Liver (tissue), 9 donors: ENCODE results near the gene TRAPPC10. TPM values are rescaled to one million over a fixed set of nuclear protein-coding genes. Genes with fewer than 3 reads are reported as not detected.

ENCODE experiments used
- DNase-seq: peaks from one replicate; pipeline ENCODE4 v3.0.0-alpha.2; 2017; ENCODE audit warnings: low spot score
- H3K27ac ChIP-seq, 2 donors: one replicate each; pipeline ENCODE4 v1.7.0; 2013; ENCODE audit warnings: inconsistent platforms in 2 of 2, low read length in 2 of 2, control low read depth in 1 of 2, low read depth in 1 of 2, mild to moderate bottlenecking in 1 of 2
- H3K27me3 ChIP-seq, 4 donors: one replicate each; pipeline versions ENCODE4 v1.6.1 to v1.7.0; 2013; ENCODE audit warnings: low read length in 3 of 4, inconsistent platforms in 1 of 4, mild to moderate bottlenecking in 1 of 4, moderate library complexity in 1 of 4; ENCODE audit not compliant: control insufficient read depth in 4 of 4, insufficient read depth in 4 of 4
- H3K36me3 ChIP-seq, 4 donors: one replicate each; pipeline versions ENCODE4 v1.6.1 to v1.7.0; 2013; ENCODE audit warnings: low read length in 3 of 4, mild to moderate bottlenecking in 3 of 4, low read depth in 1 of 4, moderate library complexity in 1 of 4; ENCODE audit not compliant: control insufficient read depth in 4 of 4, insufficient read depth in 3 of 4
- H3K4me1 ChIP-seq, 4 donors: one replicate each; pipeline versions ENCODE4 v1.6.1 to v1.7.0; 2013; ENCODE audit warnings: low read length in 3 of 4, mild to moderate bottlenecking in 3 of 4, moderate library complexity in 1 of 4; ENCODE audit not compliant: control insufficient read depth in 4 of 4, insufficient read depth in 4 of 4
- H3K4me3 ChIP-seq, 3 donors: one replicate each; pipeline versions ENCODE4 v1.6.1 to v1.7.0; 2013; ENCODE audit warnings: low read length in 3 of 3, control low read depth in 1 of 3, low read depth in 1 of 3, mild to moderate bottlenecking in 1 of 3
- H3K9ac ChIP-seq, 2 donors: one replicate each; pipeline ENCODE4 v1.7.0; 2013; ENCODE audit warnings: low read length in 2 of 2, mild to moderate bottlenecking in 2 of 2, moderate library complexity in 2 of 2, control low read depth in 1 of 2, low read depth in 1 of 2
- H3K9me3 ChIP-seq, 4 donors: one replicate each; pipeline versions ENCODE4 v1.6.1 to v1.7.0; 2013; ENCODE audit warnings: low read length in 3 of 4; ENCODE audit not compliant: control insufficient read depth in 4 of 4
- EGR1 ChIP-seq, 2 donors: IDR thresholded peaks; 2 replicates each; pipeline ENCODE4 v1.6.1; 2016 to 2018; ENCODE audit warnings: antibody characterized with exemption in 2 of 2, low read depth in 2 of 2
- FOXA1 ChIP-seq: IDR thresholded peaks from 2 replicates; pipeline ENCODE4 v1.6.1; 2016; ENCODE audit warnings: antibody characterized with exemption
- FOXA2 ChIP-seq: IDR thresholded peaks from 2 replicates; pipeline ENCODE4 v1.6.1; 2016; ENCODE audit warnings: antibody characterized with exemption
- GABPA ChIP-seq, 2 donors: IDR thresholded peaks in 1 of 2; conservative IDR thresholded peaks in 1 of 2; 2 replicates each; pipeline ENCODE4 v1.6.1; 2016; ENCODE audit warnings: antibody characterized with exemption in 2 of 2, mild to moderate bottlenecking in 1 of 2, moderate library complexity in 1 of 2
- HNF4G ChIP-seq: IDR thresholded peaks from 2 replicates; pipeline ENCODE4 v1.6.1; 2016; ENCODE audit warnings: antibody characterized with exemption
- JUND ChIP-seq, 2 donors: IDR thresholded peaks; 2 replicates each; pipeline ENCODE4 v1.6.1; 2016; ENCODE audit warnings: antibody characterized with exemption in 2 of 2
- NR2F2 ChIP-seq: IDR thresholded peaks from 2 replicates; pipeline ENCODE4 v1.6.1; 2016; ENCODE audit warnings: antibody characterized with exemption
- RAD21 ChIP-seq, 2 donors: IDR thresholded peaks; 2 replicates each; pipeline ENCODE4 v1.6.1; 2016; ENCODE audit warnings: antibody characterized with exemption in 2 of 2, mild to moderate bottlenecking in 2 of 2
- RXRA ChIP-seq, 2 donors: IDR thresholded peaks; 2 replicates each; pipeline ENCODE4 v1.6.1; 2017 to 2018; ENCODE audit warnings: antibody characterized with exemption in 2 of 2, mild to moderate bottlenecking in 1 of 2
- TAF1 ChIP-seq: conservative IDR thresholded peaks from 2 replicates; pipeline ENCODE4 v1.6.1; 2016; ENCODE audit warnings: antibody characterized with exemption, mild to moderate bottlenecking
- YY1 ChIP-seq: IDR thresholded peaks from 2 replicates; pipeline ENCODE4 v1.6.1; 2016; ENCODE audit warnings: antibody characterized with exemption, mild to moderate bottlenecking
- WGBS: extraction: QIAGEN DNeasy Blood & Tissue Kit; methylation state at CpG from one replicate; pipeline ENCODE4 v1.1.7; 2013; 5-methylcytosine and 5-hydroxymethylcytosine counted together
- polyA plus RNA-seq, 2 donors: library from polyadenylated mRNA; stranded (reverse) in 1 of 2; unstranded in 1 of 2; fragments of 200-250 nt in 1 of 2; fragments of >200 nt in 1 of 2; fragmentation: Nextera tagmentation in 1 of 2; extraction: Ambion mirVana in 1 of 2; gene quantifications; one replicate each; pipeline versions ENCODE4 v1.2.1 to v1.2.3, GENCODE V29; 2013 to 2015
- total RNA-seq, 2 donors: library from RNA; depleted of rRNA; stranded (reverse); fragments of >200 nt; gene quantifications; one replicate each; pipeline ENCODE4 v1.2.3, GENCODE V29; 2014
- TF ChIP-seq, protein P1 (sequence below): IDR thresholded peaks from 2 replicates; pipeline ENCODE4 v1.6.1; 2016; ENCODE audit warnings: antibody characterized with exemption
- TF ChIP-seq, protein P2 (sequence below): IDR thresholded peaks from 2 replicates; pipeline ENCODE4 v1.6.1; 2016; ENCODE audit warnings: antibody characterized with exemption
- TF ChIP-seq, protein P3 (sequence below): fragments of 150-350 bp; IDR thresholded peaks from 2 replicates; pipeline ENCODE4 v1.5.1; 2017; ENCODE audit warnings: improper control_type of control experiment, low read depth, low read length; ENCODE audit not compliant: missing input control
- TF ChIP-seq, protein P4 (sequence below): IDR thresholded peaks from 2 replicates; pipeline ENCODE4 v1.6.1; 2016; ENCODE audit warnings: antibody characterized with exemption
- TF ChIP-seq, protein P5 (sequence below): IDR thresholded peaks from 2 replicates; pipeline ENCODE4 v1.6.1; 2016; ENCODE audit warnings: antibody characterized with exemption, mild to moderate bottlenecking
- donor health status: healthy.
- donor health status: healthy.
- donor health status: healthy.
- donor health status: healthy.
- donor health status: healthy.

TRAPPC10 gene
- total and polyA plus RNA-seq, 4 donors, result 4.9 to 24.9 (median 11.9) TPM

DNA sequence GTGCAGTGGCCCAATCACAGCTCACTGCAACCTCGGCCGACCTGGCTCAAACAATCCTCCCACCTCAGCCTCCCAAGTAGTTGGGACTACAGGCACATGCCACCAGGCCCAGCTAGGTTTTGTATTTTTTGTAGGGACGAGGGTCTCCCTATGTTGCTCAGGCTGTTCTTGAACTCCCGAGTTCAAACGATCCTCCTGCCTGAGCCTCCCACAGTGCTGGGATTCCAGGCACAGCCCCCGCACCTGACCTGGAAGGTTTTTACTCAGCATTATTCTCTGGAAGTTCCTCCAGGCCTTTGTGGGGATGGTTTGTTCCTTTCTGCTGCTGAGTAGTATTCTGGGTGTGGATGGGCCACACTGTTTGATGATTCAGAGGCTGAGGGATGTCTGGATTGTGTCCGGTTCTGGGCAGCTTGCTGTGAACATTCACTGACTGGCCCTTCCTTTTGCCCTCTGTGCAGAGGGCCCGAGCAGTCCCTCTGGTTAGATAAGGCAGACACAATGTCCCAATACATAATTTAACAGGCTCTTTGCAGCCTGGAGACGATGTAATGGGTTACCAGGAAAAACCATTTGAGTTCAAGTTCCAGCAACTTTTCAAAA, 6.0 kb upstream of the TRAPPC10 start:
- H3K4me3 ChIP-seq, result no peak overlapping the region
- H3K27ac ChIP-seq, result peak overlapping the region; percentile 80 to 81
- no peak overlapping the region for H3K9ac ChIP-seq
- WGBS, result 75% methylated on average over 9 of the region's 9 CpGs
- no peaks in the 10 kb centered on the region for H3K9me3 ChIP-seq
- no peaks in the 10 kb centered on the region for H3K36me3 ChIP-seq
- TF ChIP-seq YY1 (no peak), NR2F2 (peak; percentile 54), RXRA (IDR thresholded peaks at IDR 0.05) (peak in 1 of 2 donors; percentile 13)
- TF ChIP-seq, protein P1, sequence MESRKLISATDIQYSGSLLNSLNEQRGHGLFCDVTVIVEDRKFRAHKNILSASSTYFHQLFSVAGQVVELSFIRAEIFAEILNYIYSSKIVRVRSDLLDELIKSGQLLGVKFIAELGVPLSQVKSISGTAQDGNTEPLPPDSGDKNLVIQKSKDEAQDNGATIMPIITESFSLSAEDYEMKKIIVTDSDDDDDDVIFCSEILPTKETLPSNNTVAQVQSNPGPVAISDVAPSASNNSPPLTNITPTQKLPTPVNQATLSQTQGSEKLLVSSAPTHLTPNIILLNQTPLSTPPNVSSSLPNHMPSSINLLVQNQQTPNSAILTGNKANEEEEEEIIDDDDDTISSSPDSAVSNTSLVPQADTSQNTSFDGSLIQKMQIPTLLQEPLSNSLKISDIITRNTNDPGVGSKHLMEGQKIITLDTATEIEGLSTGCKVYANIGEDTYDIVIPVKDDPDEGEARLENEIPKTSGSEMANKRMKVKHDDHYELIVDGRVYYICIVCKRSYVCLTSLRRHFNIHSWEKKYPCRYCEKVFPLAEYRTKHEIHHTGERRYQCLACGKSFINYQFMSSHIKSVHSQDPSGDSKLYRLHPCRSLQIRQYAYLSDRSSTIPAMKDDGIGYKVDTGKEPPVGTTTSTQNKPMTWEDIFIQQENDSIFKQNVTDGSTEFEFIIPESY, result no peak
- no peaks in the 10 kb centered on the region for H3K27me3 ChIP-seq
- H3K4me1 ChIP-seq, result peaks cover 1 to 14% (median 4%) of the 10 kb centered on the region in 4 donors
- DNase-seq, result no peak

DNA sequence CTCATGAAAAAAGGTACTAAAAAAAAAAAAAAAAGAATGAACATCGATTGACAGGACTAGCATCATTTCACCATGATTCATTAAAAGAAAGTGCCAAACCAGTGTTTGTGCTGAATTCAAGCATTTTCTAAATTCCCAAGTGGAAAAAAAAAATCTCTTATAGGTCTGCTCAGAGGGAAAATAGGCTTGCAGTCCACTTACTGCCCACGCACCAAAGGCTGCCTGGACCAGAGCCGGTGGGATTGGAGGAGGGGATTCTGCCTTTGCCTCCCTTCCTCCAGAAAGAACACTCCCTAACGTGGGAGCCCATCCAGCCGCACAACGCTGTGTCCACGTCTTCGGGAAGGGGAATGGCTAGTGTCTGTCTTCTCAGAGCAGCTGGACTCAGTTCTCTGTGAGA, 5.5 kb upstream of the TRAPPC10 start:
- no peak for TF ChIP-seq YY1
- TF ChIP-seq, protein P2, sequence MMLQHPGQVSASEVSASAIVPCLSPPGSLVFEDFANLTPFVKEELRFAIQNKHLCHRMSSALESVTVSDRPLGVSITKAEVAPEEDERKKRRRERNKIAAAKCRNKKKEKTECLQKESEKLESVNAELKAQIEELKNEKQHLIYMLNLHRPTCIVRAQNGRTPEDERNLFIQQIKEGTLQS, result no peak
- TF ChIP-seq EGR1 (IDR thresholded peaks at IDR 0.05; ENCODE audit: low read depth in 2 of 2), result no peak
- TF ChIP-seq FOXA1, result no peak
- TF ChIP-seq FOXA2, result no peak
- no peak for TF ChIP-seq GABPA (IDR thresholded peaks at IDR 0.05 in 1 of 2, conservative IDR thresholded peaks at IDR 0.05 in 1 of 2)
- no peak for TF ChIP-seq TAF1
- TF ChIP-seq, protein P3, sequence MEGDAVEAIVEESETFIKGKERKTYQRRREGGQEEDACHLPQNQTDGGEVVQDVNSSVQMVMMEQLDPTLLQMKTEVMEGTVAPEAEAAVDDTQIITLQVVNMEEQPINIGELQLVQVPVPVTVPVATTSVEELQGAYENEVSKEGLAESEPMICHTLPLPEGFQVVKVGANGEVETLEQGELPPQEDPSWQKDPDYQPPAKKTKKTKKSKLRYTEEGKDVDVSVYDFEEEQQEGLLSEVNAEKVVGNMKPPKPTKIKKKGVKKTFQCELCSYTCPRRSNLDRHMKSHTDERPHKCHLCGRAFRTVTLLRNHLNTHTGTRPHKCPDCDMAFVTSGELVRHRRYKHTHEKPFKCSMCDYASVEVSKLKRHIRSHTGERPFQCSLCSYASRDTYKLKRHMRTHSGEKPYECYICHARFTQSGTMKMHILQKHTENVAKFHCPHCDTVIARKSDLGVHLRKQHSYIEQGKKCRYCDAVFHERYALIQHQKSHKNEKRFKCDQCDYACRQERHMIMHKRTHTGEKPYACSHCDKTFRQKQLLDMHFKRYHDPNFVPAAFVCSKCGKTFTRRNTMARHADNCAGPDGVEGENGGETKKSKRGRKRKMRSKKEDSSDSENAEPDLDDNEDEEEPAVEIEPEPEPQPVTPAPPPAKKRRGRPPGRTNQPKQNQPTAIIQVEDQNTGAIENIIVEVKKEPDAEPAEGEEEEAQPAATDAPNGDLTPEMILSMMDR, result no peak
- no peak for TF ChIP-seq HNF4G
- TF ChIP-seq, protein P1, result no peak
- TF ChIP-seq, protein P4, sequence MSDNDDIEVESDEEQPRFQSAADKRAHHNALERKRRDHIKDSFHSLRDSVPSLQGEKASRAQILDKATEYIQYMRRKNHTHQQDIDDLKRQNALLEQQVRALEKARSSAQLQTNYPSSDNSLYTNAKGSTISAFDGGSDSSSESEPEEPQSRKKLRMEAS, result no peak
- TF ChIP-seq, protein P5, sequence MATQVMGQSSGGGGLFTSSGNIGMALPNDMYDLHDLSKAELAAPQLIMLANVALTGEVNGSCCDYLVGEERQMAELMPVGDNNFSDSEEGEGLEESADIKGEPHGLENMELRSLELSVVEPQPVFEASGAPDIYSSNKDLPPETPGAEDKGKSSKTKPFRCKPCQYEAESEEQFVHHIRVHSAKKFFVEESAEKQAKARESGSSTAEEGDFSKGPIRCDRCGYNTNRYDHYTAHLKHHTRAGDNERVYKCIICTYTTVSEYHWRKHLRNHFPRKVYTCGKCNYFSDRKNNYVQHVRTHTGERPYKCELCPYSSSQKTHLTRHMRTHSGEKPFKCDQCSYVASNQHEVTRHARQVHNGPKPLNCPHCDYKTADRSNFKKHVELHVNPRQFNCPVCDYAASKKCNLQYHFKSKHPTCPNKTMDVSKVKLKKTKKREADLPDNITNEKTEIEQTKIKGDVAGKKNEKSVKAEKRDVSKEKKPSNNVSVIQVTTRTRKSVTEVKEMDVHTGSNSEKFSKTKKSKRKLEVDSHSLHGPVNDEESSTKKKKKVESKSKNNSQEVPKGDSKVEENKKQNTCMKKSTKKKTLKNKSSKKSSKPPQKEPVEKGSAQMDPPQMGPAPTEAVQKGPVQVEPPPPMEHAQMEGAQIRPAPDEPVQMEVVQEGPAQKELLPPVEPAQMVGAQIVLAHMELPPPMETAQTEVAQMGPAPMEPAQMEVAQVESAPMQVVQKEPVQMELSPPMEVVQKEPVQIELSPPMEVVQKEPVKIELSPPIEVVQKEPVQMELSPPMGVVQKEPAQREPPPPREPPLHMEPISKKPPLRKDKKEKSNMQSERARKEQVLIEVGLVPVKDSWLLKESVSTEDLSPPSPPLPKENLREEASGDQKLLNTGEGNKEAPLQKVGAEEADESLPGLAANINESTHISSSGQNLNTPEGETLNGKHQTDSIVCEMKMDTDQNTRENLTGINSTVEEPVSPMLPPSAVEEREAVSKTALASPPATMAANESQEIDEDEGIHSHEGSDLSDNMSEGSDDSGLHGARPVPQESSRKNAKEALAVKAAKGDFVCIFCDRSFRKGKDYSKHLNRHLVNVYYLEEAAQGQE, result no peak
- TF ChIP-seq JUND (IDR thresholded peaks at IDR 0.05), result no peak
- no peak for TF ChIP-seq RXRA (IDR thresholded peaks at IDR 0.05)
- TF ChIP-seq NR2F2, result no peak
- no peak for TF ChIP-seq RAD21 (IDR thresholded peaks at IDR 0.05)
- Histone ChIP-seq H3K9ac (no peak overlapping the region), H3K9me3 (no peaks in the 10 kb centered on the region), H3K4me1 (peaks cover 1 to 16% (median 6%) of the 10 kb centered on the region in 4 donors), H3K27me3 (no peaks in the 10 kb centered on the region), H3K27ac (peak overlapping the region; percentile 80 to 81), H3K4me3 (no peak overlapping the region), H3K36me3 (no peaks in the 10 kb centered on the region)
- WGBS, result 86% methylated on average over 8 of the region's 8 CpGs
- DNase-seq, result no peak
